ENCODE measurements around the gene FAM184B.

The FAM184B gene

DNA sequence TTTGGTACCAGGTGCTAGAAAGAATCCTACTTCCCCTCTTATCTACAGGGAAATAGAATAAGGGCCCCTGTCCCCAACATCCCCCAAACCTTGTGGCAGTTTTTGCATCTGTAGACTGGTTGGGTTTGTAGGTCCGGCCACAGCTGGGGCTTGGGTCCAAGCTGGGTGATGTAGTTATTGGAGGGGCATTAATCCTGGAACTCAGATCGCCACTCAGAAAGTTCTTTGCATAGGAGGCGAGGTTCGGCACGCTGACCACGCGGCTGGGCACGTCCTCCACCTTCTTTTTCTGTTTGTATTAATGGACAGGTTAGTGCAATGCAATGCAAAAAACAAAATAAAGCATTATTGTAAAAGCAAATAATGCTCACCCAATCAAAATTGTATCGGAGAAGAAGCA lies 147.8 kb downstream of the FAM184B start:
- FAIRE-seq, result no peak

DNA sequence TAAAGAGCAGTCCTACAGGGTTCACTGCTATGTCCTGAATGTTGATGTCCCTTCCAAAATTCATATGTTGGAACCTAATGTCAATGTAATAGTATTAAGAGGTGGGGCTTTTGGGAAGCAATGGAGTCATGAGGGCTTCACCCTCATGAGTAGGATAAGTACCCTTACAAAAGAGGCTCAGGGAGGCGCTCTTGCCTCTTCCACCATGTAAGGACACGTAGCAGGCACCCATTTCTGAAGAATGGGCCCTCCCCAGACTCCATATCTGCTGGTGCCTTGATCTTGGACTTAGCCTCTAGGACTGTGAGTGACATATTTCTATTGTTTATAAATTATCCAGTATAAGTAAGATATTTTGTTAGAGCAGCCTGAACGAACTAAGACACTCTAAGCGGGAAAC lies 151.2 kb downstream of the FAM184B start:
- FAIRE-seq, result no peak

- FAIRE-seq, result no peak
Observed at GRCh38 chr4:17624821-17625220, 156.6 kb downstream of the FAM184B start.

- FAIRE-seq, result no peak
Observed at GRCh38 chr4:17623451-17624001, 157.9 kb downstream of the FAM184B start.

DNA sequence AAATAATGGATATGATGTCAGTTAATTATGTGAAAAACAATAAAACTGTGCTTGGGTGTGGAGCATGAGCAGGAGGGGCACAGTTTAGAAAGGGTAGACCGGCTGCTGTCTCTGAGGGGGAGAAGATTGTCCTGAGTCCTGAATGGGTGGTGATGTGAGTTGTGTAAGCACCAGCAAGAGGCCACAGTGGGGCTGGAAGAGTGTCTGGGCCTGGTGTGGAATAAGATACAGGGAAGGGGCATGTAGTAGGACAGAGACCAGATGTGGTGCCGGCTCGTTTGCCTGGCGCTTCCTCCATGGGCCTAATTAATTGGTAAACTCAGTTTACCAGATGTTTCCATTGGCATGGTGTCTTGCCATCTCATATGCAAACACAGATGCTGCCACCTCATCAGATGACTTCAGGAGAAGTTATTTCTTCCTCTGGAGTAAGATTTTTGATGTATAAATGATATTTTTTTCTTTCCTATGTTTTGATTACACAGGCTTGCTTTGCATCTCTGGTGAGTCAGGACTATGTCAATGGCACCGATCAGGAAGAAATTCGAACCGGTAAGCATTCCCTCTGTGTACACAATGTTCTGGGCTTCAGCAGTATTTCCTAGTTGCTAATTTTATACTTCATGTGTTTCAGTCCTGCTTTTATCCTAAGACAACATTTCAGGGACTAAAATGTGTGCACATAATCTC lies 161.9 kb downstream of the FAM184B start:
- FAIRE-seq, result no peak

DNA sequence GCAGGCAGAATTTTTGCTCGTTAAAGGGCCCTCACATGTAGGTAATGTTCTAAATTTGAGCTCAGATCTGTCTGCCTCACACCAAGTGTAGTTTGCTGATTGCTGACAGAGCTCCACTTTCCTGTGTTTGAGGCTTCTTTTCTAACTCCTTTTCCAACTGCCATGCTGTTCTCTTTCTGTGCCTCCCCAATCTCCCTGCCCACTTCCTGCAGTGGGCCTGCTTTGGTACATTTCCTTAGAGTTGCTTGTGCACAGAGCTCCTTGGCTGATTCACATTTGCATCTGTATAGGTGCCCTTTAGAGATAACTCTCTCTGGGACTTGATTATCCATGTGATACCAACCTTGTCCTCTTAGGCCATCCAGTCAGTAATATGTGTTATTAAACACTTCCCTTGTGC lies 162.5 kb downstream of the FAM184B start:
- FAIRE-seq, result no peak

GRCh38 chr4:17616283-17616682 lies 165.1 kb downstream of the FAM184B start:
- FAIRE-seq, result no peak

DNA sequence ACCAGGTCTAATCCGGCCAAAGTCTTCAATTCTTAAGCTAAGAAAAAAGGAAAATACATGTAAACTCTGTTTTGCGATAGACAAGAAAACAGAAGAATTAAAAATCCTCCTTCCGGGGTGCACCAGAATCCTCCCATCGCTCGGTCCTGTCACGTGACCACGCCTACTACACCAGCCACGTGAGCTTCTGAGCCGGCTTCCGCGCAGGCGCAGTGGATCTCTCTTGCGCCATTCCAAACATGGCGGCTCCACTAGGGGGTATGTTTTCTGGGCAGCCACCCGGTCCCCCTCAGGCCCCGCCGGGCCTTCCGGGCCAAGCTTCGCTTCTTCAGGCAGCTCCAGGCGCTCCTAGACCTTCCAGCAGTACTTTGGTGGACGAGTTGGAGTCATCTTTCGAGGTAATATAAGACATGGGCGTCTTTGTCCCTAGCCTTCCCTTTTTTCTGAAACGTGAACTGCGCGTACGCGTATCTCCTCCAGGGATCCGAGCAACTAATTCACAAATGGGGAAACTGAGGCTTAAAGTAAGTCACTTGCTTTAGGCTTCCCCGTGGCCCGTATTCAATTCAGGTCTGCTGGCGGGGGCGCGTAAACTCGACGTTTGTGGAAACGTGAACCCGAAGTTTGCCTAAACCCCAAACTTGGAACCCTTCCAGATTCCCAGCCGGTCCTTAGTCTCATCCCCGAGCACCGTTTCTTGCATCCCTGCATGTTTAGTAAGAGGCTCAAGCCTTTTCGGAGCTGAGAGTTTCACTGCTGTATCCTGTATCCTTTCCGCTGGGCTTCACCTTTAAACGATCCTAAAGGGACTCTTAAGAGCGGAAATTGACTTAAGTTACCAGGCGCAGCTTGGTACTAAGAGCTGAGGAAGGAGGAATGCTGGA lies 166.8 kb downstream of the FAM184B start, which contains the start of gene MED28:
Gene MED28 (plus strand): TSS at position 226 of the 884 bp plus-strand sequence. CDS start 14 bp downstream, at position 240.
- FAIRE-seq, result peak; percentile 87

DNA sequence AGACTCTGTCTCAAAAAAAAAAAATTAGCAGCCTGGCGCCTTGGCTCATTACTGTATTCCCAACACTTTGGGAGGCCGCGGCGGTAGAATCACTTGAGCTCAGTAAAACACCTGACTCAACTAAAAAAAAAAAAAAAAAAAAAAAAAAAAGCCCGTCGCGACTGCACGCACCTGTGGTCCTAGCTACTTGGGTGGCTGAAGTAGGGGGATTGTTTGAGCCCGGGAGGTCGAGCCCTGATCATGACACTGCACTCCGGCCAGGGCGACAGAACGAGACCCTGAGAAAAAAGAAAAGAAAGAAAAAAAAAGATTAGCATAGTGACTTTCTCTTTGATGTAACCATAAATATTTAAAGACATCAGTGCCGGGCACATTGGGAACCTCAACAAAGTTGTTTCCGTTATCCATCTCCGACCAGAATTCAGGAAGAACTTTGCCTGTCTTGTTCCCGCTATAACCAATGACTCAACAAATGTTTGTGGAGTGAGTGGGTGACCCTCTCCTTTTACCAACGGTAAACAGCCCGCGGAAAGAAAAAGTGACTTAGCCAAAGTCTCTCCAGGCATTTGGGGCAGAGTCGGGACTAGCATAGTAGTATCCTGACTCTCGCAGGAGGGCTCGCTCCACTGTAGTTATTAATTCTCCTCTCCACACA lies 167.5 kb downstream of the FAM184B start:
- FAIRE-seq, result no peak

DNA sequence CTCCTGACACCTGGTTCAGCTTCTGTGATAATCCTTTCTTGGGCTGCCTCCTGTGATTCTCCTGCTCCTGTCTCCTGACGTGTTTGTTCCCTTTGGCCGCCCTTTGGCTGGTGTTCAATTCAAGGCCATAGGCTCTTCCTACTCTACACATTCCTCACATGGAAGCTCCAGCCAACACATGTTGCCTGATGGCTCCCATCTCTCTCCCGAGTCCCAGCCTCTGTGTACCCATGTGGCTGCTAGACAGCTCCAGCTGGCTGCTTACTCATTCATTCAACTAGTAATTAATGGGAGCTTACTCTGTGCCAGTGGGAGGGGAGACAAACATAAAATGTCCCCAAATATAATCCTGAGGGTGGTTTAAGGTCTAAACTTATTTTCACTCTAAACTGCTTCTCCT lies 176.2 kb downstream of the FAM184B start:
- FAIRE-seq, result no peak

DNA sequence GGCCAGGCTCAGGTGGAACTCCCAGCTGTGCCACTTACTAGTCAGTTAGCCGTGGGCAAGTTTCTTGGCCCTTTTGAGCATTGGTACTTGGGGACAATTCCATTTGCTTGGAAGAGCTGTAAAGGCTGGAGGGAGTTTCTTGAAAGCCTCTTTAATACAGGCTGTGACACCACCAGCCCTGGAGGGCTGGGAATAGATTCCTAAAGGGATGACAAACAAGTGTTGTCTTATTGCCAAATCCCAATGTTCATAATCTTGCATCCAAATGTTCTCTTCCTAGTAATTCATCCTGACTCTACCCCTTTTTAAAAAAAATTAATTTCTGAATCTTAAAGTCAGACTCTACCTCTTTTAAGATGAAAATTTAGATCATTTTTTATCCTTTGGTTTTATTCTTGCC lies 181.6 kb downstream of the FAM184B start:
- FAIRE-seq, result no peak

DNA sequence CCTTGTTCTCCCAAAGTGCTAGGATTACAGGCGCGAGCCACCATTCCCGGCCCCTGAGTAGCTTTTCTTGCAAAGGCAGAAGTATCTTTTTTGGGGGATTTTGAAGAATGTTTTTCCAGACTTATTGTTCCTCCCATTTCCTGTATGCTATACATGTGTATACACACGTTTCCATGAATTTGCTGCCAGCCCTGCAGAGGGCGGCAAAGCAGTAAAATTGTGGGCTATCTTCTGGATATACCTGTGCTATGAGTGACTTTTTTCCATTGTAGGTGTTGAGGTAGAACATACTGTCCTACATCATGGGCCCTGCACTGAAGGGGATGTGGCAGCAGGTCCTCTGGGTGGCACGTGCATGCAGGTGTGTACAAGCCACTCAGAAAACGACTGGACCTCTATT lies 183.9 kb downstream of the FAM184B start:
- no peak for FAIRE-seq

GRCh38 chr4:17595471-17596005 lies 185.9 kb downstream of the FAM184B start:
- no peak for FAIRE-seq

DNA sequence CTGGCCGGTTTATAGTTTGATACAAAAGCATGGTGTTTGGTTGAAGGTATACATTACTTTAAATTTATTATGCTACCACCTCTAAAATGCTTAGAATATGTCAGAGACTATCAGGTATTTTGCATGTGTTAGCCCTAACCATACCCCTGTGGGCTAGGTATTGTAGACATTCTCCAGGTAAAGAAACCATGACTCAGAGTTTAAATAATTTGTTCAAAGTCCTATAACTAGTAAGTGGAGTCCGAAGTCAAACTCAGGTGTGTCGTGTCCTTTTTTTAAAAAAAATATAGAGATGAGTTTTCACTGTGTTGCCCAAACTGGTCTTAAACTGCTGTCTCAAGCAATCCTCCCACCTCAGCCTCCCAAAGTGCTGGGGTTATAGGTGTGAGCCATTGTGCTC lies 192.1 kb downstream of the FAM184B start:
- no peak for FAIRE-seq

- no peak for FAIRE-seq
Observed at GRCh38 chr4:17587094-17587822, 194.2 kb downstream of the FAM184B start.

GRCh38 chr4:17584521-17585213 lies 196.8 kb downstream of the FAM184B start:
- no peak for FAIRE-seq

- no peak for FAIRE-seq
Observed at GRCh38 chr4:17583941-17584340, 197.5 kb downstream of the FAM184B start.

- no peak for FAIRE-seq
Observed at GRCh38 chr4:17583276-17583675, 198.1 kb downstream of the FAM184B start.

DNA sequence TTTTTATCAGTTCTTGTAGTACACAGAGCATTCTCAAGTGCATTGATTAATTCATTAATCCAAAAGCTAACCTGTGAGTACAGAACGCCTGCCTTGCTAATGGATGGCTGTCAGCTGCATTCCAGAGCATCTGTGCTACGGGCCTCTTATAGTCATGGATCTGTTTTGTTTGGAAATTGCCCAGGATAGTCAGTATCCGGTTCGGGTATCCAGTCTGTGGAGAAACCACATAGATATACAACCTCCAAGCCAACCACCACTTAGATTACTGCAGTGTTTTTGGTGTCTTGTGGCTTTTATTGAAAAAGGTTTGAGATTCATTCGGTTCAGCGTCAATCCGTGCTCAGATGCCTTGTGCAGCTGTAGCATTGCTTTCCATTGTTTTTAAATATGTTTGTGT lies 200.5 kb downstream of the FAM184B start:
- no peak for FAIRE-seq
